ENCODE results near the gene EXOC6B.

The EXOC6B gene

GRCh38 chr2:72235497-72236415 is 590.1 kb downstream of the EXOC6B start:
- Mint-ChIP-seq H3K27ac (no peak overlapping the region), H3K27me3 (ENCODE audit: low read depth) (no peaks in the 10 kb centered on the region), H3K9me3 (no peaks in the 10 kb centered on the region), H3K4me1 (peaks cover 25% of the 10 kb centered on the region), H3K36me3 (ENCODE audit: low read depth) (no peaks in the 10 kb centered on the region), H3K4me3 (no peak overlapping the region)
- TF ChIP-seq, protein P1, sequence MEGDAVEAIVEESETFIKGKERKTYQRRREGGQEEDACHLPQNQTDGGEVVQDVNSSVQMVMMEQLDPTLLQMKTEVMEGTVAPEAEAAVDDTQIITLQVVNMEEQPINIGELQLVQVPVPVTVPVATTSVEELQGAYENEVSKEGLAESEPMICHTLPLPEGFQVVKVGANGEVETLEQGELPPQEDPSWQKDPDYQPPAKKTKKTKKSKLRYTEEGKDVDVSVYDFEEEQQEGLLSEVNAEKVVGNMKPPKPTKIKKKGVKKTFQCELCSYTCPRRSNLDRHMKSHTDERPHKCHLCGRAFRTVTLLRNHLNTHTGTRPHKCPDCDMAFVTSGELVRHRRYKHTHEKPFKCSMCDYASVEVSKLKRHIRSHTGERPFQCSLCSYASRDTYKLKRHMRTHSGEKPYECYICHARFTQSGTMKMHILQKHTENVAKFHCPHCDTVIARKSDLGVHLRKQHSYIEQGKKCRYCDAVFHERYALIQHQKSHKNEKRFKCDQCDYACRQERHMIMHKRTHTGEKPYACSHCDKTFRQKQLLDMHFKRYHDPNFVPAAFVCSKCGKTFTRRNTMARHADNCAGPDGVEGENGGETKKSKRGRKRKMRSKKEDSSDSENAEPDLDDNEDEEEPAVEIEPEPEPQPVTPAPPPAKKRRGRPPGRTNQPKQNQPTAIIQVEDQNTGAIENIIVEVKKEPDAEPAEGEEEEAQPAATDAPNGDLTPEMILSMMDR (IDR thresholded peaks at IDR 0.05; ENCODE audit: unreplicated experiment in 3 of 3), result no peak

DNA sequence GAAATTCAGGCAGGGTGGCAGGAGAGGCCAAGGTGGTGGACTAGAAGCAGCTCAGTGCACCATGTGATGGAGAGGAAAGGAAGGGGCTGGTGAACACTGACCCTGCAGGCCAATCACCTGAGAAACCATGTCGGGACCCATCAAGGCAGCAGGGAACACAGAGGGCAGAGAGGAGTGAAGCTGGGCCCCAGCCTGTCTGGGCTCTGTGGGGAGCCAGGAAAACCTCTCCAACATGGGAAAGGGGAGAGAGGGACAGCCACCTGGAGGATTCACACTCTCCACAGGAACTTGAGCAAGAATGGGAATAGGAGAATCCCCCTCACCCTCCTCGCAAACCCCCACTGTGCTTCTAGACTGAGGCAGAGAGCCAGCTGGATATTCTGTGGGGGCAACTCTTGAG is 592.6 kb downstream of the EXOC6B start:
- Mint-ChIP-seq H3K27me3 (ENCODE audit: low read depth) (no peaks in the 10 kb centered on the region), H3K27ac (no peak overlapping the region), H3K36me3 (ENCODE audit: low read depth) (no peaks in the 10 kb centered on the region), H3K4me3 (no peak overlapping the region), H3K9me3 (no peaks in the 10 kb centered on the region), H3K4me1 (peaks cover 25% of the 10 kb centered on the region)
- TF ChIP-seq, protein P1 (IDR thresholded peaks at IDR 0.05; ENCODE audit: unreplicated experiment in 3 of 3), result no peak

GRCh38 chr2:72222829-72223564 is 602.8 kb downstream of the EXOC6B start:
- Mint-ChIP-seq H3K4me1 (no peaks in the 10 kb centered on the region), H3K27ac (no peak overlapping the region), H3K4me3 (no peak overlapping the region), H3K9me3 (peaks cover 4% of the 10 kb centered on the region), H3K36me3 (ENCODE audit: low read depth) (peaks cover 4% of the 10 kb centered on the region), H3K27me3 (ENCODE audit: low read depth) (no peaks in the 10 kb centered on the region)
- TF ChIP-seq, protein P1 (IDR thresholded peaks at IDR 0.05; ENCODE audit: unreplicated experiment in 3 of 3), result no peak

DNA sequence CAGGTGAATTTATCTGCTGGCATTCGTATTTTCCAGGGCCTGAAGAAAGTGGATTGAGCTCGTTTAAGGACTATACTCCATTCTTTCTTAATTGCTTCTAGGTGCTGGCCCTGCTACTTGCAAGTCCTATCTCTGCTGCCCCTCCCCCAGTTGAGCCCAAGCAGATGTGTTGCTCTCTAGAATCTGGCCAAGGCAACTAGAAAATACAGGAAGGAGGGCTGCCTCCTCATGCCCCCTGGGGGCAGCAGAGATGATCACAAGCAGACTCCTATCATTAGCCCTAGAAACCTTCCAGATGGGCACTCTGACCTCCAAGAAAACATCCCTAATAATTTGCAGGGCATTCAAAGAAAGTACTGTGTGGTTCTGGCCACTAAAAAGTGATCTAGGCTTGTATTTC is 605.7 kb downstream of the EXOC6B start:
- H3K27ac Mint-ChIP-seq, result no peak overlapping the region
- H3K4me3 Mint-ChIP-seq, result no peak overlapping the region
- H3K36me3 Mint-ChIP-seq (ENCODE audit: low read depth), result no peaks in the 10 kb centered on the region
- H3K9me3 Mint-ChIP-seq, result no peaks in the 10 kb centered on the region
- TF ChIP-seq, protein P1 (IDR thresholded peaks at IDR 0.05; ENCODE audit: unreplicated experiment in 3 of 3), result peak in 1 of 3 experiments; percentile 13
- no peaks in the 10 kb centered on the region for H3K4me1 Mint-ChIP-seq
- H3K27me3 Mint-ChIP-seq (ENCODE audit: low read depth), result no peaks in the 10 kb centered on the region

DNA sequence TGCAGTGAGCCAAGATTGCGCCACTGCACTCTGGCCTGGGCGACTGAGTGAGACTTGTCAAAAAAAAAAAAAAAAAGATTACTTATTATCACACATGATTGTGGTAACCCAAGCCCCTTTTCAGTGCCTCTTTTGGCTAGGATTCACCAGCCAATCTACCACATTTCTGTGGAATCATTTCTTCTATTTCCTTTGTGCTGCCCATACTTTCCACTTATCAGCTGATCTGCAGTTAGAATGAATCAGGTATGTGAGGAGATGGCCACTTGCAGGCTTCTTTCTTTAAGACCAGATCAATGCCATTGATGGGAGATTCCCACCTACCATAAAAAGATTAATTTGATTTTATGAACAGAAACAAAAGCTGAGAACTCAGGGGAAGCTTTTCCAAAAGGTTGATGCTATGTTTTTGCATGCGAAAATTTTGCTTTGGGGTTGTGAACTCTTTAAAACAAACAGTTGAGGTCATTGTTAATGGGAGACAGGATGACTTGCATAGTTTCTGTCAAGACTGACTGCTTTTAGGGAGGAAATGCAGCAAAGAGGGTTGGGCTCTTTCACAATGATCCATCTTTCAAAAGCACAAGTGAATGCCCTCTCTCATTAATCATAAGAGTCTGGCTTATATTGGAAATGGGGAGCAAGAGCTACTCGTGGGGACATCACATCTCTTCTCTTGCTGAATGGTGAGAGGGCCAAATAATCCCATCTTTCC is 611.2 kb downstream of the EXOC6B start:
- Mint-ChIP-seq H3K9me3 (no peaks in the 10 kb centered on the region), H3K27me3 (ENCODE audit: low read depth) (no peaks in the 10 kb centered on the region), H3K27ac (peak overlapping the region in 2 of 3 experiments; percentile 13 to 53), H3K36me3 (ENCODE audit: low read depth) (no peaks in the 10 kb centered on the region), H3K4me3 (no peak overlapping the region), H3K4me1 (peaks cover 8% of the 10 kb centered on the region)
- TF ChIP-seq, protein P1 (IDR thresholded peaks at IDR 0.05; ENCODE audit: unreplicated experiment in 3 of 3), result no peak
